DND-41 (cell line): ENCODE data around the gene JKAMP.
A peak's percentile ranks its signal among the peaks of the same experiment; 100 is the strongest.

ENCODE experiments used
- ATAC-seq: fragments of 200-7000 bp; cut with Tn5 transposase; 3 replicates; pipeline ENCODE4 v1.9.1; 2021; ENCODE audit warnings: low read depth; ENCODE audit not compliant: insufficient read depth
- DNase-seq: peaks from one replicate; pipeline ENCODE4 v3.0.0-alpha.2; 2020
- H2AFZ ChIP-seq: 2 replicates; pipeline ENCODE4 v1.6.0; 2012; ENCODE audit warnings: low read depth, low read length
- H3K27ac ChIP-seq: 2 replicates; pipeline ENCODE4 v1.5.1; 2012; ENCODE audit warnings: low read length, inconsistent platforms
- H3K27me3 ChIP-seq: fragments of 200-600 bp; sonication (generic); 2 replicates; pipeline ENCODE4 v1.6.0; 2012; ENCODE audit warnings: low read length, mild to moderate bottlenecking, inconsistent platforms; ENCODE audit not compliant: insufficient read depth, poor library complexity
- H3K36me3 ChIP-seq: 2 replicates; pipeline ENCODE4 v1.5.1; 2012; ENCODE audit warnings: low read length, inconsistent platforms; ENCODE audit not compliant: insufficient read depth
- H3K4me1 ChIP-seq: 2 replicates; pipeline ENCODE4 v1.5.1; 2012; ENCODE audit warnings: mild to moderate bottlenecking, low read length; ENCODE audit not compliant: insufficient read depth
- H3K4me2 ChIP-seq: 2 replicates; pipeline ENCODE4 v1.6.0; 2012; ENCODE audit warnings: mild to moderate bottlenecking, moderate library complexity, low read length, inconsistent platforms; ENCODE audit not compliant: insufficient read depth
- H3K4me3 ChIP-seq, 2 experiments: fragments of 200-600 bp in 1 of 2; shearing (Covaris generic) in 1 of 2; 2 replicates each; pipeline ENCODE4 v1.5.1; 2012 to 2016; ENCODE audit warnings: inconsistent platforms in 2 of 2, low read length in 2 of 2, mild to moderate bottlenecking in 2 of 2, low read depth in 1 of 2, moderate library complexity in 1 of 2
- H3K79me2 ChIP-seq: 2 replicates; pipeline ENCODE4 v1.6.0; 2012; ENCODE audit warnings: low read length, inconsistent platforms; ENCODE audit not compliant: insufficient read depth
- H3K9ac ChIP-seq: 2 replicates; pipeline ENCODE4 v1.6.0; 2012; ENCODE audit warnings: low read depth, mild to moderate bottlenecking, inconsistent platforms, low read length, moderate library complexity
- H3K9me3 ChIP-seq: 2 replicates; pipeline ENCODE4 v1.5.1; 2012; ENCODE audit warnings: low read length, moderate library complexity, mild to moderate bottlenecking, inconsistent platforms; ENCODE audit not compliant: insufficient read depth, severe bottlenecking
- H4K20me1 ChIP-seq: 2 replicates; pipeline ENCODE4 v1.6.0; 2012; ENCODE audit warnings: low read length; ENCODE audit not compliant: insufficient read depth
- CTCF ChIP-seq: IDR thresholded peaks from 2 replicates; pipeline ENCODE4 v1.5.1; 2012; ENCODE audit warnings: borderline replicate concordance, low read length, moderate library complexity, mild to moderate bottlenecking; ENCODE audit not compliant: poor library complexity, severe bottlenecking; ENCODE audit errors: extremely low read depth
- EZH2 ChIP-seq: IDR thresholded peaks from 3 replicates; pipeline ENCODE4 v1.6.1; 2012; ENCODE audit warnings: borderline replicate concordance, low read depth, mild to moderate bottlenecking, moderate library complexity, low read length, inconsistent platforms; ENCODE audit not compliant: severe bottlenecking

JKAMP gene

GRCh38 chr14:59481871-59482540, 2.3 kb upstream of the JKAMP start:
- Histone ChIP-seq H4K20me1 (no peaks in the 10 kb centered on the region), H3K4me3 (peak overlapping the region in 1 of 2 experiments; percentile 74; a peak in 2 of 4 replicates), H3K36me3 (peaks cover 6% of the 10 kb centered on the region), H3K79me2 (peaks cover 38% of the 10 kb centered on the region), H3K4me1 (peaks cover 50% of the 10 kb centered on the region), H3K4me2 (peak overlapping the region; percentile 89), H3K27me3 (no peaks in the 10 kb centered on the region), H3K27ac (no peak overlapping the region), H3K9me3 (no peaks in the 10 kb centered on the region), H2AFZ (no peak overlapping the region; the same call in 1 of the 2 replicates), H3K9ac (no peak overlapping the region)
- no peak for TF ChIP-seq CTCF
- no peak for TF ChIP-seq EZH2
- DNase-seq (no peak), ATAC-seq (no peak)

GRCh38 chr14:59482541-59483331, 1.6 kb upstream of the JKAMP start:
- H3K9ac ChIP-seq = peak overlapping the region; percentile 84
- peak overlapping the region; percentile 74 to 79; a peak in 3 of 4 replicates for H3K4me3 ChIP-seq
- H2AFZ ChIP-seq = peak overlapping the region; percentile 97
- H3K27me3 ChIP-seq = no peaks in the 10 kb centered on the region
- H3K79me2 ChIP-seq = peaks cover 44% of the 10 kb centered on the region
- no peaks in the 10 kb centered on the region for H4K20me1 ChIP-seq
- TF ChIP-seq CTCF (no peak), EZH2 (no peak)
- H3K27ac ChIP-seq = peak overlapping the region; percentile 87; the same call in 1 of the 2 replicates
- peak overlapping the region; percentile 89 for H3K4me2 ChIP-seq
- ATAC-seq (no peak), DNase-seq (no peak)
- no peaks in the 10 kb centered on the region for H3K9me3 ChIP-seq
- peaks cover 50% of the 10 kb centered on the region for H3K4me1 ChIP-seq
- peaks cover 7% of the 10 kb centered on the region for H3K36me3 ChIP-seq

- Histone ChIP-seq H3K79me2 (peaks cover 44% of the 10 kb centered on the region), H2AFZ (peak overlapping the region; percentile 97), H3K36me3 (peaks cover 12% of the 10 kb centered on the region), H3K4me2 (peak overlapping the region; percentile 89), H3K4me1 (peaks cover 50% of the 10 kb centered on the region), H3K4me3 (peak overlapping the region; percentile 74 to 79; a peak in 3 of 4 replicates), H3K27ac (peak overlapping the region; percentile 87), H3K9me3 (no peaks in the 10 kb centered on the region), H3K9ac (peak overlapping the region; percentile 84), H4K20me1 (no peaks in the 10 kb centered on the region), H3K27me3 (no peaks in the 10 kb centered on the region)
- no peak for DNase-seq
- no peak for TF ChIP-seq EZH2
- no peak for TF ChIP-seq CTCF
- no peak for ATAC-seq
Observed at GRCh38 chr14:59483363-59483762, 954 bp upstream of the JKAMP start.
